Vagina (tissue), 2 donors: Measurements from ENCODE around the gene RPP14.

ENCODE experiments used
- POLR2AphosphoS5 ChIP-seq, 2 donors: sonication (generic); formaldehyde crosslinking; IDR thresholded peaks; one replicate each; pipeline ENCODE4 v1.9.0; 2017; ENCODE audit warnings: antibody characterized with exemption in 2 of 2, mild to moderate bottlenecking in 2 of 2, low read depth in 1 of 2; ENCODE audit not compliant: insufficient read depth in 1 of 2
- TF ChIP-seq, protein P1 (sequence below), 3 experiments: fragments of 450-650 bp in 2 of 3; fragments of 200-600 bp in 1 of 3; sonication (generic) in 1 of 3; IDR thresholded peaks; one replicate each; pipeline ENCODE4 v1.5.1; 2017 to 2019; ENCODE audit warnings: antibody characterized with exemption in 3 of 3, mild to moderate bottlenecking in 2 of 3, moderate library complexity in 2 of 3

DNA sequence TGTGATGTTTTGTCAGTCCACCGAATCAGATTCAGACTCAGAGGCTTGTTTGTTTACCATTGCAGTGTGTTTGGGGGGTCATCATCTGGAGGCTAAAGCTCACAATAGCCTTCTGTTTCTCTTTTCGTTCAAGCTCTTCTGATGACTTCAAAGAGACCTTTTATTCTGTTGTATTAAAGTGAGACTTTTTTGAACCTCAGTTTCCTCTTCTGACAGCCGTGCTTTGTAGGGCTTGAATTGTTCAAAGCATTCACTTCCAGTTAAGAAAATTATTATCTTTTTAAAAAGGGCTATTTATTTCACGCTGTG, 27.9 kb downstream of the RPP14 start:
- TF ChIP-seq, protein P1, sequence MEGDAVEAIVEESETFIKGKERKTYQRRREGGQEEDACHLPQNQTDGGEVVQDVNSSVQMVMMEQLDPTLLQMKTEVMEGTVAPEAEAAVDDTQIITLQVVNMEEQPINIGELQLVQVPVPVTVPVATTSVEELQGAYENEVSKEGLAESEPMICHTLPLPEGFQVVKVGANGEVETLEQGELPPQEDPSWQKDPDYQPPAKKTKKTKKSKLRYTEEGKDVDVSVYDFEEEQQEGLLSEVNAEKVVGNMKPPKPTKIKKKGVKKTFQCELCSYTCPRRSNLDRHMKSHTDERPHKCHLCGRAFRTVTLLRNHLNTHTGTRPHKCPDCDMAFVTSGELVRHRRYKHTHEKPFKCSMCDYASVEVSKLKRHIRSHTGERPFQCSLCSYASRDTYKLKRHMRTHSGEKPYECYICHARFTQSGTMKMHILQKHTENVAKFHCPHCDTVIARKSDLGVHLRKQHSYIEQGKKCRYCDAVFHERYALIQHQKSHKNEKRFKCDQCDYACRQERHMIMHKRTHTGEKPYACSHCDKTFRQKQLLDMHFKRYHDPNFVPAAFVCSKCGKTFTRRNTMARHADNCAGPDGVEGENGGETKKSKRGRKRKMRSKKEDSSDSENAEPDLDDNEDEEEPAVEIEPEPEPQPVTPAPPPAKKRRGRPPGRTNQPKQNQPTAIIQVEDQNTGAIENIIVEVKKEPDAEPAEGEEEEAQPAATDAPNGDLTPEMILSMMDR (IDR thresholded peaks at IDR 0.05): no peak
- TF ChIP-seq POLR2AphosphoS5 (IDR thresholded peaks at IDR 0.05; ENCODE audit: insufficient read depth in 1 of 2, low read depth in 1 of 2): no peak
